Central memory CD8-positive, alpha-beta T cell (primary cell): Measurements from ENCODE around the gene EPHB4.

Experiments
- ATAC-seq: fragments of 150-1000 bp; cut with Tn5 transposase; replicated peaks from 2 replicates; pipeline ENCODE4 v1.10.0; 2022; ENCODE audit warnings: mild to moderate bottlenecking, moderate FRiP score, moderate number of reproducible peaks; ENCODE audit not compliant: poor library complexity, severe bottlenecking; ENCODE audit errors: extremely low read depth
- DNase-seq, 2 donors: peaks; one replicate each; pipeline ENCODE4 v3.0.0; 2021; ENCODE audit warnings: low spot score in 2 of 2
- H3K27ac Mint-ChIP-seq: one replicate; pipeline ENCODE4 v1.8.0; 2022; ENCODE audit warnings: low read depth, mild to moderate bottlenecking, moderate library complexity, mixed read lengths
- H3K27me3 Mint-ChIP-seq: one replicate; pipeline ENCODE4 v1.8.0; 2022; ENCODE audit warnings: mixed read lengths
- H3K36me3 Mint-ChIP-seq: one replicate; pipeline ENCODE4 v1.8.0; 2022; ENCODE audit warnings: mild to moderate bottlenecking, moderate library complexity, mixed read lengths; ENCODE audit not compliant: insufficient read depth
- H3K4me1 Mint-ChIP-seq: one replicate; pipeline ENCODE4 v1.8.0; 2022; ENCODE audit warnings: mixed read lengths
- H3K4me3 Mint-ChIP-seq: one replicate; pipeline ENCODE4 v1.8.0; 2022; ENCODE audit warnings: mild to moderate bottlenecking, moderate library complexity, mixed read lengths
- H3K9me3 Mint-ChIP-seq: one replicate; pipeline ENCODE4 v1.8.0; 2022; ENCODE audit warnings: mixed read lengths

The EPHB4 gene

GRCh38 chr7:100840470-100841100, 13.3 kb upstream of the EPHB4 start:
- DNase-seq (no peak), ATAC-seq (no peak)
- Mint-ChIP-seq H3K27ac (no peak overlapping the region), H3K36me3 (peaks cover 1% of the 10 kb centered on the region), H3K9me3 (no peaks in the 10 kb centered on the region), H3K27me3 (no peaks in the 10 kb centered on the region), H3K4me3 (no peak overlapping the region), H3K4me1 (peaks cover 5% of the 10 kb centered on the region)

- H3K27ac Mint-ChIP-seq = no peak overlapping the region
- no peaks in the 10 kb centered on the region for H3K27me3 Mint-ChIP-seq
- H3K4me1 Mint-ChIP-seq = peaks cover 5% of the 10 kb centered on the region
- ATAC-seq (no peak), DNase-seq (no peak)
- peaks cover 1% of the 10 kb centered on the region for H3K36me3 Mint-ChIP-seq
- no peaks in the 10 kb centered on the region for H3K9me3 Mint-ChIP-seq
- no peak overlapping the region for H3K4me3 Mint-ChIP-seq
Observed at GRCh38 chr7:100839361-100839760, 12.0 kb upstream of the EPHB4 start.

GRCh38 chr7:100837099-100837836, 9.9 kb upstream of the EPHB4 start:
- Mint-ChIP-seq H3K9me3 (no peaks in the 10 kb centered on the region), H3K27ac (no peak overlapping the region), H3K27me3 (no peaks in the 10 kb centered on the region), H3K4me1 (peaks cover 5% of the 10 kb centered on the region), H3K4me3 (peak overlapping the region; percentile 73), H3K36me3 (peaks cover 1% of the 10 kb centered on the region)
- DNase-seq (peak; percentile 32 to 37), ATAC-seq (peak; percentile 73)

- DNase-seq (no peak), ATAC-seq (no peak)
- Mint-ChIP-seq H3K27me3 (peaks cover 2% of the 10 kb centered on the region), H3K4me1 (peaks cover 5% of the 10 kb centered on the region), H3K27ac (no peak overlapping the region), H3K36me3 (no peaks in the 10 kb centered on the region), H3K4me3 (peak overlapping the region; percentile 73), H3K9me3 (no peaks in the 10 kb centered on the region)
Observed at GRCh38 chr7:100836812-100837098, 9.4 kb upstream of the EPHB4 start.

- Mint-ChIP-seq H3K36me3 (no peaks in the 10 kb centered on the region), H3K27ac (peak overlapping the region; percentile 16), H3K27me3 (peaks cover 8% of the 10 kb centered on the region), H3K4me3 (peak overlapping the region; percentile 73), H3K4me1 (peaks cover 5% of the 10 kb centered on the region), H3K9me3 (no peaks in the 10 kb centered on the region)
- DNase-seq (no peak), ATAC-seq (no peak)
Observed at GRCh38 chr7:100835903-100836811, 8.8 kb upstream of the EPHB4 start.

GRCh38 chr7:100832281-100832633, 4.9 kb upstream of the EPHB4 start:
- ATAC-seq (no peak), DNase-seq (no peak)
- Mint-ChIP-seq H3K36me3 (no peaks in the 10 kb centered on the region), H3K27ac (no peak overlapping the region), H3K27me3 (peaks cover 45% of the 10 kb centered on the region), H3K4me3 (no peak overlapping the region), H3K9me3 (no peaks in the 10 kb centered on the region), H3K4me1 (peaks cover 11% of the 10 kb centered on the region)

- Mint-ChIP-seq H3K27ac (no peak overlapping the region), H3K4me1 (peaks cover 18% of the 10 kb centered on the region), H3K36me3 (no peaks in the 10 kb centered on the region), H3K27me3 (peaks cover 60% of the 10 kb centered on the region), H3K4me3 (no peak overlapping the region), H3K9me3 (no peaks in the 10 kb centered on the region)
- no peak for ATAC-seq
- no peak for DNase-seq
Observed at GRCh38 chr7:100830396-100830795, 3.1 kb upstream of the EPHB4 start.

GRCh38 chr7:100829150-100829716, 1.9 kb upstream of the EPHB4 start:
- no peak for ATAC-seq
- Mint-ChIP-seq H3K27me3 (peaks cover 71% of the 10 kb centered on the region), H3K27ac (no peak overlapping the region), H3K4me1 (peaks cover 18% of the 10 kb centered on the region), H3K36me3 (no peaks in the 10 kb centered on the region), H3K4me3 (no peak overlapping the region), H3K9me3 (no peaks in the 10 kb centered on the region)
- DNase-seq = no peak

GRCh38 chr7:100826514-100827329, 601 bp downstream of the EPHB4 start:
- H3K27ac Mint-ChIP-seq = no peak overlapping the region
- DNase-seq = no peak

GRCh38 chr7:100825751-100826513, 1.4 kb downstream of the EPHB4 start:
- Mint-ChIP-seq H3K27me3 (peaks cover 80% of the 10 kb centered on the region), H3K36me3 (no peaks in the 10 kb centered on the region), H3K27ac (no peak overlapping the region), H3K4me3 (peak overlapping the region; percentile 72), H3K4me1 (peaks cover 18% of the 10 kb centered on the region), H3K9me3 (no peaks in the 10 kb centered on the region)
- ATAC-seq (no peak), DNase-seq (no peak)

More at GRCh38 chr7:100826514-100827329, 601 bp downstream of the EPHB4 start:
- no peaks in the 10 kb centered on the region for H3K36me3 Mint-ChIP-seq
- peaks cover 88% of the 10 kb centered on the region for H3K27me3 Mint-ChIP-seq
- peaks cover 18% of the 10 kb centered on the region for H3K4me1 Mint-ChIP-seq
- H3K9me3 Mint-ChIP-seq = no peaks in the 10 kb centered on the region
- peak overlapping the region; percentile 72 for H3K4me3 Mint-ChIP-seq
- ATAC-seq = no peak

- Mint-ChIP-seq H3K4me1 (peaks cover 18% of the 10 kb centered on the region), H3K27me3 (peaks cover 73% of the 10 kb centered on the region), H3K27ac (no peak overlapping the region), H3K9me3 (no peaks in the 10 kb centered on the region), H3K36me3 (no peaks in the 10 kb centered on the region), H3K4me3 (no peak overlapping the region)
- DNase-seq = no peak
- ATAC-seq = no peak
Observed at GRCh38 chr7:100825215-100825671, 2.1 kb downstream of the EPHB4 start.
